ENCODE results near the gene FHIT.

DNA sequence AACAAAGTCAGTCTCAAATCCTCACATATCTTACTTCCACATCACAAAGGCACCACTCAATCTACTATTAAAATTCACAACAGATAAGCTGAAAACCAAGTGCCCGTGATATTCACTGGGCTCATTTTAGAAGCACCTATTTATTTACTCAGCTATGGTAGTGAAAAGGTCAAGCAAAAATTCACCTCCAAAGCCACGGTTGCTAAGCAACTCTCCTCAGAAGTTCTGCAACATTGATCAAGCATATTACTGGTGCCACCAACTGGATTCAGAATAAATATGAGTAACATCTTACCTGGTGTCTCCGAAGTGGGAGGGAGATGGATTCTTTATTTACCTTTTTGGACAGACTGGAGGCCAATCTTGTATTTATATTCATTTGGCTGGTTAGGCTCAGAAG lies 714.8 kb downstream of the FHIT start:
- TF ChIP-seq CTCF (IDR thresholded peaks at IDR 0.05) (no peak), EP300 (IDR thresholded peaks at IDR 0.05) (no peak)
